Colonic mucosa (tissue), 4 donors: Measurements from ENCODE around the gene BTAF1. TPM values are rescaled to one million over a fixed set of nuclear protein-coding genes. Genes with fewer than 3 reads are reported as not detected.

ENCODE experiments used
- DNase-seq: peaks from one replicate; pipeline ENCODE4 v3.0.0-alpha.2; 2020
- H3K27ac ChIP-seq: fragments of 200-600 bp; one replicate; pipeline ENCODE4 v1.8.0; 2021
- H3K27me3 ChIP-seq: fragments of 200-600 bp; one replicate; pipeline ENCODE4 v1.8.0; 2021
- H3K36me3 ChIP-seq: fragments of 200-600 bp; one replicate; pipeline ENCODE4 v1.8.0; 2021
- H3K4me1 ChIP-seq: fragments of 200-600 bp; one replicate; pipeline ENCODE4 v1.8.0; 2021; ENCODE audit warnings: mild to moderate bottlenecking
- H3K4me3 ChIP-seq: fragments of 200-600 bp; one replicate; pipeline ENCODE4 v1.8.0; 2021
- H3K9ac ChIP-seq, 2 donors: one replicate each; pipeline ENCODE4 v1.7.0; 2013; ENCODE audit warnings: control low read depth in 2 of 2, low read depth in 2 of 2, low read length in 2 of 2
- H3K9me3 ChIP-seq: fragments of 200-600 bp; one replicate; pipeline ENCODE4 v1.8.0; 2021
- intact Hi-C: fragments of 100-400 bp; cut with DNase I; formaldehyde crosslinking; loops from one replicate; pipeline ENCODE4 v1.14.1; 2022
- total RNA-seq, 2 donors: library from RNA; stranded (reverse); fragmentation: NEBNext Ultra II Directional in 1 of 2; extraction: Animal tissue kit (Norgen Biotek cat#: 25700) in 1 of 2; gene quantifications; one replicate each; pipeline ENCODE4 v1.2.1, GENCODE V29; 2021
- TF ChIP-seq, protein P1 (sequence below): fragments of 200-600 bp; IDR thresholded peaks from one replicate; pipeline ENCODE4 v1.8.0; 2022; ENCODE audit warnings: antibody characterized with exemption, mild to moderate bottlenecking
- donor health status: healthy.
- donor health status: DM: no; HTN: no; CAD: no.
- donor health status: DM: no; HTN: no; CAD: no.

BTAF1 gene
- total RNA-seq, 2 donors from 2014 or later: 20.7 to 25.0 TPM

DNA sequence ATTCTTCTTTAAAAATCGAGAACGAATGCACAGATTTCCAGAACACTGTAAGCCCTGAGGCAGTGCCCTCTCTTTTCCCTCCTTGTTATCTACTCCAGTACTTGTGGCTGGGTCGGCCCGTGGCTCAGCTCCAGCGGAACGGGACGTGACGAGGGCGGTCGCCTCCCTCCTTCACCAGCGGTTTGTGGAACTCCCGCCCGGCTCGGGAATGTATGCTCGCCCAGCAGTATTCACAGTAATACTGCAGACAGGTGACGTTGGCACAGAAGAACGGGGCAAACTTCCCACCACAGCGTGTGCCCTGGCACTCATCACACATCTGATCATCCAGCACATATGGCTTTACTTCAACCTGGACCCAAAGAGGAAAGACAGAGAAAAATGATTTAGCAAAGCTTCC, 128.5 kb downstream of the BTAF1 start:
- Histone ChIP-seq H3K9me3 (no peaks in the 10 kb centered on the region), H3K4me1 (no peaks in the 10 kb centered on the region), H3K9ac (no peak overlapping the region), H3K4me3 (no peak overlapping the region), H3K27me3 (no peaks in the 10 kb centered on the region), H3K27ac (no peak overlapping the region), H3K36me3 (no peaks in the 10 kb centered on the region)
- no peak for DNase-seq
- intact Hi-C loops: no loop called here
- TF ChIP-seq, protein P1, sequence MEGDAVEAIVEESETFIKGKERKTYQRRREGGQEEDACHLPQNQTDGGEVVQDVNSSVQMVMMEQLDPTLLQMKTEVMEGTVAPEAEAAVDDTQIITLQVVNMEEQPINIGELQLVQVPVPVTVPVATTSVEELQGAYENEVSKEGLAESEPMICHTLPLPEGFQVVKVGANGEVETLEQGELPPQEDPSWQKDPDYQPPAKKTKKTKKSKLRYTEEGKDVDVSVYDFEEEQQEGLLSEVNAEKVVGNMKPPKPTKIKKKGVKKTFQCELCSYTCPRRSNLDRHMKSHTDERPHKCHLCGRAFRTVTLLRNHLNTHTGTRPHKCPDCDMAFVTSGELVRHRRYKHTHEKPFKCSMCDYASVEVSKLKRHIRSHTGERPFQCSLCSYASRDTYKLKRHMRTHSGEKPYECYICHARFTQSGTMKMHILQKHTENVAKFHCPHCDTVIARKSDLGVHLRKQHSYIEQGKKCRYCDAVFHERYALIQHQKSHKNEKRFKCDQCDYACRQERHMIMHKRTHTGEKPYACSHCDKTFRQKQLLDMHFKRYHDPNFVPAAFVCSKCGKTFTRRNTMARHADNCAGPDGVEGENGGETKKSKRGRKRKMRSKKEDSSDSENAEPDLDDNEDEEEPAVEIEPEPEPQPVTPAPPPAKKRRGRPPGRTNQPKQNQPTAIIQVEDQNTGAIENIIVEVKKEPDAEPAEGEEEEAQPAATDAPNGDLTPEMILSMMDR: no peak

GRCh38 chr10:92052741-92053140, 129.2 kb downstream of the BTAF1 start:
- TF ChIP-seq, protein P1: no peak
- intact Hi-C loops: no loop called here
- Histone ChIP-seq H3K9ac (no peak overlapping the region), H3K27ac (no peak overlapping the region), H3K4me3 (no peak overlapping the region), H3K9me3 (no peaks in the 10 kb centered on the region), H3K4me1 (no peaks in the 10 kb centered on the region), H3K27me3 (no peaks in the 10 kb centered on the region), H3K36me3 (no peaks in the 10 kb centered on the region)
- DNase-seq: no peak

- H3K27ac ChIP-seq: no peak overlapping the region
- no peak overlapping the region for H3K4me3 ChIP-seq
- H3K4me1 ChIP-seq: no peaks in the 10 kb centered on the region
- H3K9ac ChIP-seq: no peak overlapping the region
- no peak for DNase-seq
- TF ChIP-seq, protein P1: no peak
- no peaks in the 10 kb centered on the region for H3K36me3 ChIP-seq
- no peaks in the 10 kb centered on the region for H3K9me3 ChIP-seq
- H3K27me3 ChIP-seq: no peaks in the 10 kb centered on the region
- intact Hi-C loops: no loop called here
Measured at GRCh38 chr10:92054807-92055206, 131.2 kb downstream of the BTAF1 start.

DNA sequence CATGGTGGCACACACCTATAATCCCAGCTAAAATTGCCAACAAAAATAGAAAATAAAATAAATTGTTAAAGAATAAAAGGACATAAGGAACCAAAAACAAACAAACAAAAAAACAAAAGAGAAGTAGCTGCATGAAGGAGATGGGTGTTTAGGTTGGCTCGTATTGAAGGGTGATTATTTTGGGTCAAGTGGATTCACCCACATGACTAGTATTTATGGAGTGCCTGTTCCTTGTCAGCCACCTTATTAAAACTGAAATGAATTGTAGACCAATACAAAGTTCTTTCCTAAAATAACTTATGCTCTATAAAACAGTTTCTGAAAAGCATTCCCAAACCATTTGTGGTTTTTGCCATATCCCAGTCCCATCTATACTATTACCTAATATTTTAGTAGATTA, 138.7 kb downstream of the BTAF1 start:
- no peak overlapping the region for H3K27ac ChIP-seq
- no peak overlapping the region for H3K9ac ChIP-seq
- H3K4me1 ChIP-seq: no peaks in the 10 kb centered on the region
- H3K27me3 ChIP-seq: no peaks in the 10 kb centered on the region
- no peaks in the 10 kb centered on the region for H3K9me3 ChIP-seq
- TF ChIP-seq, protein P1: no peak
- H3K4me3 ChIP-seq: no peak overlapping the region
- no peak for DNase-seq
- intact Hi-C loops: no loop called here
- no peaks in the 10 kb centered on the region for H3K36me3 ChIP-seq

- H3K9ac ChIP-seq: no peak overlapping the region
- no peak overlapping the region for H3K4me3 ChIP-seq
- TF ChIP-seq, protein P1: no peak
- no peaks in the 10 kb centered on the region for H3K27me3 ChIP-seq
- H3K9me3 ChIP-seq: no peaks in the 10 kb centered on the region
- no peak for DNase-seq
- H3K4me1 ChIP-seq: no peaks in the 10 kb centered on the region
- no peaks in the 10 kb centered on the region for H3K36me3 ChIP-seq
- H3K27ac ChIP-seq: no peak overlapping the region
- intact Hi-C loops: no loop called here
Measured at GRCh38 chr10:92064506-92064905, 140.9 kb downstream of the BTAF1 start.

- Histone ChIP-seq H3K36me3 (no peaks in the 10 kb centered on the region), H3K27ac (no peak overlapping the region), H3K4me1 (no peaks in the 10 kb centered on the region), H3K9me3 (no peaks in the 10 kb centered on the region), H3K4me3 (no peak overlapping the region), H3K9ac (no peak overlapping the region), H3K27me3 (no peaks in the 10 kb centered on the region)
- intact Hi-C loops: no loop called here
- TF ChIP-seq, protein P1: no peak
- DNase-seq: no peak
Measured at GRCh38 chr10:92066386-92066785, 142.8 kb downstream of the BTAF1 start.
